HepG2 (cell line): ENCODE results near the gene LRRC45. TPM values are rescaled to one million over a fixed set of nuclear protein-coding genes. Genes with fewer than 3 reads are reported as not detected.

Experiments used
- ATF5 ChIP-seq: sonication (generic); formaldehyde crosslinking; IDR thresholded peaks from 2 replicates; pipeline ENCODE4 v1.4.0; 2020; ENCODE audit warnings: mild to moderate bottlenecking, low read depth, missing genetic modification reagents
- BCLAF1 ChIP-seq: fragments of 450-650 bp; IDR thresholded peaks from 2 replicates; pipeline ENCODE4 v1.6.1; 2017; ENCODE audit warnings: mild to moderate bottlenecking
- GABPA ChIP-seq, 2 experiments: IDR thresholded peaks; 2 replicates each; pipeline ENCODE4 v1.6.1; 2011 to 2016; ENCODE audit warnings: low read depth in 2 of 2, low read length in 1 of 2, missing biosample characterization in 1 of 2, missing genetic modification characterization in 1 of 2
- HMGXB3 ChIP-seq: sonication (generic); formaldehyde crosslinking; IDR thresholded peaks from 2 replicates; pipeline ENCODE4 v1.4.0; 2020; ENCODE audit warnings: missing genetic modification reagents, borderline replicate concordance
- HOXD1 ChIP-seq: sonication (generic); formaldehyde crosslinking; IDR thresholded peaks from 2 replicates; pipeline ENCODE4 v1.5.0; 2020; ENCODE audit warnings: missing genetic modification reagents
- IKZF1 ChIP-seq: fragments of 450-650 bp; IDR thresholded peaks from 2 replicates; pipeline ENCODE4 v1.7.1; 2016
- KMT2A ChIP-seq: sonication (generic); formaldehyde crosslinking; IDR thresholded peaks from 2 replicates; pipeline ENCODE4 v1.4.0; 2020; ENCODE audit warnings: missing genetic modification reagents
- MYC ChIP-seq: sonication (generic); formaldehyde crosslinking; IDR thresholded peaks from 2 replicates; pipeline ENCODE4 v1.9.0; 2021; ENCODE audit warnings: missing genetic modification reagents, borderline replicate concordance
- NCOA5 ChIP-seq: sonication (generic); formaldehyde crosslinking; IDR thresholded peaks from 2 replicates; pipeline ENCODE4 v1.4.0; 2020; ENCODE audit warnings: missing genetic modification reagents
- SRSF4 ChIP-seq: fragments of 200-400 bp; formaldehyde crosslinking; IDR thresholded peaks from one replicate; pipeline ENCODE4 v1.6.1; 2018; ENCODE audit warnings: mild to moderate bottlenecking, low read depth, low read length, moderate library complexity; ENCODE audit not compliant: poor library complexity, severe bottlenecking
- TEAD3 ChIP-seq: optimal IDR thresholded peaks from 2 replicates; pipeline ENCODE3; 2016; ENCODE audit warnings: borderline replicate concordance
- TIGD3 ChIP-seq: sonication (generic); formaldehyde crosslinking; IDR thresholded peaks from 2 replicates; pipeline ENCODE4 v1.5.1; 2020; ENCODE audit warnings: mild to moderate bottlenecking, missing genetic modification reagents, borderline replicate concordance
- ZBTB21 ChIP-seq: sonication (generic); formaldehyde crosslinking; IDR thresholded peaks from 2 replicates; pipeline ENCODE4 v1.4.0; 2020; ENCODE audit warnings: missing genetic modification reagents
- ZNF580 ChIP-seq: IDR thresholded peaks from 2 replicates; pipeline ENCODE4 v1.6.1; 2016; ENCODE audit warnings: low read depth, borderline replicate concordance
- ZNF773 ChIP-seq: sonication (generic); formaldehyde crosslinking; IDR thresholded peaks from 2 replicates; pipeline ENCODE4 v1.4.0; 2020; ENCODE audit warnings: missing genetic modification reagents, borderline replicate concordance
- ZNF776 ChIP-seq: sonication (generic); formaldehyde crosslinking; IDR thresholded peaks from 2 replicates; pipeline ENCODE4 v1.4.0; 2020; ENCODE audit warnings: mild to moderate bottlenecking, missing genetic modification reagents
- ZNF781 ChIP-seq: sonication (generic); formaldehyde crosslinking; IDR thresholded peaks from 2 replicates; pipeline ENCODE4 v1.5.1; 2020; ENCODE audit warnings: borderline replicate concordance, mild to moderate bottlenecking, missing genetic modification reagents; ENCODE audit errors: not compliant biosample characterization
- polyA plus RNA-seq, 8 experiments: library from polyadenylated mRNA; depleted of rRNA in 3 of 8; stranded (reverse) in 7 of 8; unstranded in 1 of 8; fragments of >200 nt; fragmentation: Illumina TruSeq in 4 of 8; extraction: Trizol in 4 of 8; gene quantifications; 2 replicates each; pipeline versions ENCODE4 v1.2.1 to v1.2.3, GENCODE V29; 2011 to 2016; ENCODE audit warnings: low read depth in 4 of 8, missing spikeins in 1 of 8, mixed read lengths in 1 of 8; ENCODE audit not compliant: insufficient read depth in 1 of 8
- total RNA-seq, 5 experiments: library from RNA; depleted of rRNA; stranded (reverse); fragments of >200 nt; fragmentation: Illumina TruSeq; extraction: Trizol; gene quantifications; 2 replicates each; pipeline ENCODE4 v1.2.3, GENCODE V29; 2016; ENCODE audit warnings: low read depth in 1 of 5

LRRC45 gene
- total and polyA plus RNA-seq, 2 of the 13 experiments (the other 11 are each of a cell fraction or from before 2014, with no cell fraction given): 11.6 to 48.1 TPM

GRCh38 chr17:81992306-81993102, 30.6 kb upstream of the LRRC45 start (continued):
- TF ChIP-seq ZNF773: peak; percentile 97
- TF ChIP-seq GABPA (IDR thresholded peaks at IDR 0.05; ENCODE audit: low read depth, low read length): no peak
- 0 out of 2 replicates have a peak, but pooled peaks have one; percentile 7 for TF ChIP-seq GABPA (CRISPR knock-in tag; IDR thresholded peaks at IDR 0.05; ENCODE audit: low read depth)
- TF ChIP-seq BCLAF1: no peak
- TF ChIP-seq KMT2A (CRISPR knock-in tag): no peak; the same call in 1 of the 2 replicates
- peak; percentile 70 for TF ChIP-seq HOXD1 (CRISPR knock-in tag)
- TF ChIP-seq HMGXB3 (CRISPR knock-in tag): peak; percentile 30; the same call in 1 of the 2 replicates
- TF ChIP-seq NCOA5 (CRISPR knock-in tag): peak; percentile 89
- TF ChIP-seq SRSF4: peak; percentile 53
- peak; percentile 99 for TF ChIP-seq MYC (CRISPR knock-in tag)
- peak; percentile 81 for TF ChIP-seq TEAD3
- peak; percentile 86 for TF ChIP-seq ZNF776 (CRISPR knock-in tag)
- TF ChIP-seq ZNF781 (CRISPR knock-in tag): peak; percentile 99
- peak; percentile 62; the same call in 1 of the 2 replicates for TF ChIP-seq ZBTB21 (CRISPR knock-in tag)
- peak; percentile 99 for TF ChIP-seq TIGD3 (CRISPR knock-in tag)
- no peak for TF ChIP-seq IKZF1
- TF ChIP-seq ATF5 (CRISPR knock-in tag): peak; percentile 97
- peak; percentile 93 for TF ChIP-seq ZNF580 (CRISPR knock-in tag)
